Right hindlimb (tissue), 1 donor: ENCODE data around the gene GAPVD1.

ENCODE experiments used
- DNase-seq: peaks from one replicate; pipeline ENCODE4 v3.0.0-alpha.2; 2018

Gene GAPVD1

DNA sequence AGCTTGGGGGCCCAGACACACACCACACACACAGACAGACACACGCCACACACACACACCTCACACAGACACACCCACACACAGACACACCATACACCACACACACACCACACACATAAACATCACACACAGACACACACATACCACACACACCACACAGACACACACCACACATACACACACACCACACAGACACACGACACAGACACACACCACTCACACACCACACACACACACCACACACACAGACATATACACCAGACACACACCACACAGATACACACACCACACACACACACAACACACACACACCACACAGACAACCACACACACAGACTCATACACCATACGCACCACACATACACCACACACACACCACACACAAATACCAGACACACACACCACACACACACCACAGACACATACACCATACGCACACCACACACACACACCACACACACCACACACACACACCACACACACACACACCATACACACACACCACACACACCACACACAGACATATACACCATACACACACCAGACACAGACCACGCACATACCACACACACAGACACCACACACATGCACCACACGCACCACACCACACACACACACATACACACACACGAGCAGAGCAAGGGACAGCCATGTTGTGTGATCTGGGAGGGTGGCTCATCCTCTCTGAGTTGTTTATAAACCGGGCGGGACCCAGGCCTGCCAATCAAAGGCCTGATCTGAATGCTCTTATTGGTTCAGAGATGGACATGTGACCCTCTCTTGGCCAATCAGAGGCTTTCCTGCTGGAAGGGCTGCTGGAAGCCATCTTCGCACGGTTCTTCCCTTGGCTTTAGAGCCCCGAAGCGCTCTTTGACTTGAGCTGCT lies 148.3 kb downstream of the GAPVD1 start:
- no peak for DNase-seq

DNA sequence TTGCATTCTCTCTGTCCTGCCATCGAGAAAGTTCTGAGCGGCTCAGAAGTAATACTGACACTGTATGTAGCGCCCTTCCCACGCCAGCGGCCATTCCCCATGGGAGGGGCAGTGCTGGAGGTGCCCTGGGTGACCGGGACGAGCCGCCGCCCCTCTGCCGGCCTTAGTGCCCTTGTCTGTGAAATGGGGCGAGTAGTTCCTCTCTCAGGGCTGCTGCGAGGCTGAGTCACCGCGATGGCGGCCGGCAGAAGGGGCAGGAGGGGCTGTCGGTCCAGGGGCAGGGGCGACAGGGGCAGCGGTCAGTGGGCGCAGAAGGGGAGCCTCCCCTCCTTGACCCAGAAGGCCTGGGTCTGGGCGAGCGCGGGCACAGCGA lies 148.9 kb downstream of the GAPVD1 start:
- no peak for DNase-seq

DNA sequence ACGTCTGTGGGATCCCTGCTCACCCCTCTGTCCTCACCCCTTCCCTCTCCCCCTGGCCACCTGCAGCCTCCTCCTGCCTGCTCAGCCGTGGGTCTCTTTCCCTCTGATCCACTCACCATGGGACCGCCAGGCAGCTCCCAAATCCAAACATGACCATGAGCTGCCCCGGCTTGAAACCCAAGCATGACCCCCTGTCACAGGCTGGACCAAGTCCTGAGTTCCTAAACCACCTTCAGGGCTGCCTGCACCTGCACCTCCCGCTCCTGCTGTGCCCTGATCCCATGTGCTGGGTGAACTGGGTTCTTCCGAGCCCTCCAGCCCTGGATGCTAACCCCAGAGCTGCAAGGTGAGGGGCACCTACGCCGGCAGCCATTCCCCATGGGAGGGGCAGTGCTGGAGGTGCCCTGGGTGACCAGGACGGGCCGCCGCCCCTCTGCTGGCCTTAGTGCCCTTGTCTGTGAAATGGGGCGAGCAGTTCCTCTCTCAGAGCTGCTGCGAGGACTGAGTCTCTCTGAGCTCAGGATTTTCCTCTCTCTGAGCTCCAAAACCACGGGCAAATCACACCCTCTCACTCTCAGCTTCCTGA lies 149.6 kb downstream of the GAPVD1 start:
- no peak for DNase-seq

DNA sequence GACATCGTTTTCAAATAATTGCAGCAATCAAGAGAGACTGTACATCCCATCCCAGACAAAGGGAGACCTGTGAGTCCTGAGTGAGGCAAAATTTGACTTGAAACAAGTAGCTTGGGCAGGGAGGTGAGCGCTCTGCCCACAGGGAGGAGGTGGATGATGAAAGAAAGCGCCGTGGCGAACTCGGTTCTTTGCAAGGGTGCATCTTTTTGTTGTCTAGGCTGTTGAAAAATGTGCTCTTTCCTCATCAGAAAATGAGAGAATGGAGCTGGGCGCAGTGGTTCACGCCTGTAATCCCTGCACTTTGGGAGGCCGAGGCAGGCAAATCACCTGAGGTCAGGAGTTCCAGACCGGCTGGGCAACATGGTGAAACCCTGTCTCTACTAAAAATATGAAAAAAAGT lies 150.5 kb downstream of the GAPVD1 start:
- DNase-seq, result no peak

DNA sequence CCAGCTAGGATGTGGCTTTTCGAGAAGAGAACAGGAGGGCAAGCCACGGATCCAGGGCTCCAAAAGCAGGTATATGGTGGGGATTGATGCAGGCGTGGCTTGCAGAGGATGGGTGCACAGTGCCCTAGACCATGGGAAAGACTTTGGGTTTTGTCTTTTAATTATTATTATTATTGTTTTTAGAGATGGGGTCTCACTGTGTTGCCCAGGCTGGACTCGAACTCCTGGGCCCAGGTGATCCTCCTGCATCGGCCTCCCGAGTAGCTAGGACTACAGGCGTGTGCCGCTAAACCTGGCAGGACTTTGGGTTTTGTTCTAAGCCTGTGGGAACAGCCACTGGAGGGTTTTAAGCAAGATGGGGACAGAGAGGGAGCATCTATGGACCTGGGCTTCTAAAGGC lies 152.0 kb downstream of the GAPVD1 start:
- DNase-seq, result no peak

DNA sequence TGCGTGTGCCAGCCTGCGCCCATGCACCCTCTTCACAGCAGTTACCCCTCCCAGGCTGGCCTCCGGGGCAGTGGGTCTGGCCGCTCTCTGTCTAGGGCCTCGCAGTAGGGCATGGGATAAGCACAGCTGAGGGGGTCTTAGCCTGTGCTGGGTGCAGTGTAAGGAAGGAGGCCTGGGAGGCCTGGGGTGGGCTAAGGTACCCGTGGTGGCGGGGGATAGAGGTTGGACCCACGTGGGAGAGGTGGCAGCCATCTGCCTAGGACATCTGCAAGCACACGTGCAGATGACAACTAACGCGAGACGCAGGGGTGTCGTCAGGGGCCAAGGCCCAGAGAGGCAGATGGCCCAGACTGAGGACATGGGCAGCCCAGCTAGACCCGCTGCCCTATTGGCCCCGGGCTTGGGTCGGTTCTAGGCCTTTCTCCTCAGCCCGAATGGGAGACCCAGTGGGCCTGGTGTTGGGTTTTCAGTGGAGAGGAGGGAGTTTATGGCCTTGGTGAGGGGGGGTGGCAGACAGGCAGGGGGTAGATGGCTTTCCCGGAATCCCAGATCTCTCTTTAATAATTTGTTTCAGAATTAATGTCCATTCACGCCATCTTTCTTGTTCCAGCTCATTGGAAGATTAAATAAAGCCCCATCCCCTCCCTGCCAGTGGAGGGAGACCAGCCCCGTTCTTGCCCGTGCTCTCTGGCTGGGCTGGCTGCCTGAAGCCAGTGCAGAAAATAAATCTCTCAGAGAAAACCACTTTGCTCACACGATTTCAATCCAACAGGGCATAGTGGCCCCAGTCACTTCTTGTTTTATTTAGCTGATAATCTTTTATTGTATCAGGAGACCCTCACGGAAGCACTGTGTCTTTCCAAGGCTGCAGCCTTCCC lies 154.2 kb downstream of the GAPVD1 start:
- DNase-seq, result no peak

DNA sequence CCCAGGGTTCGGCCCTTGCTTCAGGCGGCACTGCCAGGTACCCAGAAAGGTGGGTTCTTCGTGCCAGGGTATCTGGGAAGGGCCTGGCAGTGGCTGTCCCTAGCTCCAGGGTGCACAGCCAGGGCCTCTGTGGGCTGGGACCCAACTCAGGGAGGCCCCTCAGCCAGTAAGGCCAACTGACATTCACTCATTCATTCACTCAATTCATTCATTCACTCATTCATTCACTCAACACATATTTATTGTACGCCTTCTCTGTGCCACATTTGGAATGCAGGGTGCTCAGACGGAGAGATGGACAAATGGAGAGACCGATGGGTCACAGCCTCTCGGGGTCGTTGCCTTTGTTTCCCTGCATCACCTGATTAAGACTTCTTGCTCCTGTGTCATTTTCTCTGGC lies 154.9 kb downstream of the GAPVD1 start:
- DNase-seq, result no peak
